ENCODE data around the gene PROK2.

DNA sequence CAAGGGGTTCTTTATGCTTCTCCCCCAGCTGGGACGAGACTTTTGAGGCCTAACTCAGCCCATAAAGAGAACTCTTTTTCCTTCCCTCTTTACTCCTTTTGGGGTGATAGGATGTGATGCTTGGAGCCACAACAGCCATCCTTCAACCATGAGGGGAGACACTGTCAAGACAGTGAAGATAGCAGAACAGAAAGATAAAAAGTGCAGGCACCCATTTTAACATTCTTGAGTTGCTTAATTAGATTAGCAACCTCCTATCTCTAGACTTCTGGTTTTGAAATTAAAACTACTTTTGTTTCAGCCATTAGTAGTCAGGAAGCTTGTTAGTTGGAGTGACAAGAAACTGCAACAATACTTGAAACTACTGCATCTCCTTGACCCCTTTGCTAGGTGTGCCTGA lies 24.8 kb downstream of the PROK2 start:
- TF ChIP-seq, protein P1, sequence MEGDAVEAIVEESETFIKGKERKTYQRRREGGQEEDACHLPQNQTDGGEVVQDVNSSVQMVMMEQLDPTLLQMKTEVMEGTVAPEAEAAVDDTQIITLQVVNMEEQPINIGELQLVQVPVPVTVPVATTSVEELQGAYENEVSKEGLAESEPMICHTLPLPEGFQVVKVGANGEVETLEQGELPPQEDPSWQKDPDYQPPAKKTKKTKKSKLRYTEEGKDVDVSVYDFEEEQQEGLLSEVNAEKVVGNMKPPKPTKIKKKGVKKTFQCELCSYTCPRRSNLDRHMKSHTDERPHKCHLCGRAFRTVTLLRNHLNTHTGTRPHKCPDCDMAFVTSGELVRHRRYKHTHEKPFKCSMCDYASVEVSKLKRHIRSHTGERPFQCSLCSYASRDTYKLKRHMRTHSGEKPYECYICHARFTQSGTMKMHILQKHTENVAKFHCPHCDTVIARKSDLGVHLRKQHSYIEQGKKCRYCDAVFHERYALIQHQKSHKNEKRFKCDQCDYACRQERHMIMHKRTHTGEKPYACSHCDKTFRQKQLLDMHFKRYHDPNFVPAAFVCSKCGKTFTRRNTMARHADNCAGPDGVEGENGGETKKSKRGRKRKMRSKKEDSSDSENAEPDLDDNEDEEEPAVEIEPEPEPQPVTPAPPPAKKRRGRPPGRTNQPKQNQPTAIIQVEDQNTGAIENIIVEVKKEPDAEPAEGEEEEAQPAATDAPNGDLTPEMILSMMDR (IDR thresholded peaks at IDR 0.05; ENCODE audit: insufficient read depth, low read depth, low read length) = no peak
- TF ChIP-seq EZH2 (IDR thresholded peaks at IDR 0.05; ENCODE audit: insufficient read depth, low read length) = no peak

Data from astrocyte (in vitro differentiated cells and primary cell).